Uterus (tissue), 4 donors: ENCODE data around the gene GALNT3. TPM values are rescaled to one million over a fixed set of nuclear protein-coding genes. Genes with fewer than 3 reads are reported as not detected.

Experiments used
- DNase-seq, 2 donors: peaks; one replicate each; pipeline ENCODE4 v3.0.0-alpha.2; 2019 to 2020
- H3K27ac ChIP-seq, 2 donors: fragments of 200-600 bp; sonication (generic); 1 replicate in 1 of 2; 2 replicates in 1 of 2; pipeline ENCODE4 v1.5.1; 2016 to 2018
- H3K27me3 ChIP-seq, 2 donors: fragments of 200-600 bp; sonication (generic); one replicate each; pipeline ENCODE4 v1.5.1; 2018 to 2019; ENCODE audit warnings: control low read depth in 1 of 2
- H3K36me3 ChIP-seq, 2 donors: fragments of 200-600 bp; sonication (generic); one replicate each; pipeline ENCODE4 v1.5.1; 2019; ENCODE audit warnings: control low read depth in 1 of 2
- H3K4me1 ChIP-seq, 2 donors: fragments of 200-600 bp; sonication (generic); one replicate each; pipeline ENCODE4 v1.5.1; 2018 to 2019; ENCODE audit warnings: control low read depth in 1 of 2
- H3K4me3 ChIP-seq, 2 donors: fragments of 200-600 bp; sonication (generic); 1 replicate in 1 of 2; 2 replicates in 1 of 2; pipeline ENCODE4 v1.5.1; 2018 to 2019; ENCODE audit warnings: mild to moderate bottlenecking in 1 of 2
- H3K9me3 ChIP-seq, 2 donors: fragments of 200-600 bp; sonication (generic); one replicate each; pipeline ENCODE4 v1.5.1; 2019; ENCODE audit warnings: control low read depth in 1 of 2
- POLR2A ChIP-seq, 2 donors: fragments of 450-650 bp; IDR thresholded peaks; one replicate each; pipeline ENCODE4 v1.6.1; 2016; ENCODE audit warnings: antibody characterized with exemption in 2 of 2, mild to moderate bottlenecking in 1 of 2, moderate library complexity in 1 of 2
- intact Hi-C: fragments of 100-400 bp; cut with DNase I; formaldehyde crosslinking; loops from one replicate; pipeline ENCODE4 v1.15.1; 2023; ENCODE audit warnings: low total_unique reads
- total RNA-seq, 4 donors: library from RNA; depleted of rRNA in 3 of 4; stranded (reverse); fragments of >200 nt in 3 of 4; gene quantifications; one replicate each; pipeline versions ENCODE4 v1.1.0 to v1.2.4, GENCODE V29; 2014 to 2023
- TF ChIP-seq, protein P1 (sequence below), 4 experiments: fragments of 200-600 bp in 2 of 4; fragments of 450-650 bp in 2 of 4; sonication (generic) in 2 of 4; IDR thresholded peaks; one replicate each; pipeline ENCODE4 v1.5.1; 2016 to 2019; ENCODE audit warnings: antibody characterized with exemption in 4 of 4, mild to moderate bottlenecking in 2 of 4, moderate library complexity in 1 of 4
- donor health status: DM: yes; HTN: yes; CAD: no.

The GALNT3 gene
- total RNA-seq, 4 donors from 2014 or later: 0.29 to 17.7 (median 1.6) TPM; not detected in 1

DNA sequence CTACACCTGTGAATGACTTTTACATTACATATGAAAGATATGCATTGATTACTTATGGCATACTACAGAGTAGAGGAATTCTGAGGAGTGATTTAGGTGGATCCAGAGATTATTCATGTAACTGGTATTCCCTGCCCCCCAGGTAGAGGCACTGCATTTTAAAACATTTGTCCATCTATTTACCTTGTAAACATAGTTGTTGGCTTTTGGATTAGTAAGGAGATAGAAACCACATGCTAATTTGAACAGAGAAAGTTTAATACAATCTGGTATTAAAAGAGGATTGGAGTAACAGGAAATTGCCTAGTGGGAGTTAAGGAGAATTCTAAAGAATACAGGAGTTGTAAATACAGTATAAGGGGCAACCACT is 15.9 kb downstream of the GALNT3 start:
- intact Hi-C loops: no loop called here
- H3K9me3 ChIP-seq: no peaks in the 10 kb centered on the region
- H3K4me3 ChIP-seq: no peak overlapping the region
- H3K4me1 ChIP-seq: no peaks in the 10 kb centered on the region
- no peaks in the 10 kb centered on the region for H3K27me3 ChIP-seq
- DNase-seq: no peak
- no peak for TF ChIP-seq POLR2A (IDR thresholded peaks at IDR 0.05)
- TF ChIP-seq, protein P1, sequence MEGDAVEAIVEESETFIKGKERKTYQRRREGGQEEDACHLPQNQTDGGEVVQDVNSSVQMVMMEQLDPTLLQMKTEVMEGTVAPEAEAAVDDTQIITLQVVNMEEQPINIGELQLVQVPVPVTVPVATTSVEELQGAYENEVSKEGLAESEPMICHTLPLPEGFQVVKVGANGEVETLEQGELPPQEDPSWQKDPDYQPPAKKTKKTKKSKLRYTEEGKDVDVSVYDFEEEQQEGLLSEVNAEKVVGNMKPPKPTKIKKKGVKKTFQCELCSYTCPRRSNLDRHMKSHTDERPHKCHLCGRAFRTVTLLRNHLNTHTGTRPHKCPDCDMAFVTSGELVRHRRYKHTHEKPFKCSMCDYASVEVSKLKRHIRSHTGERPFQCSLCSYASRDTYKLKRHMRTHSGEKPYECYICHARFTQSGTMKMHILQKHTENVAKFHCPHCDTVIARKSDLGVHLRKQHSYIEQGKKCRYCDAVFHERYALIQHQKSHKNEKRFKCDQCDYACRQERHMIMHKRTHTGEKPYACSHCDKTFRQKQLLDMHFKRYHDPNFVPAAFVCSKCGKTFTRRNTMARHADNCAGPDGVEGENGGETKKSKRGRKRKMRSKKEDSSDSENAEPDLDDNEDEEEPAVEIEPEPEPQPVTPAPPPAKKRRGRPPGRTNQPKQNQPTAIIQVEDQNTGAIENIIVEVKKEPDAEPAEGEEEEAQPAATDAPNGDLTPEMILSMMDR (IDR thresholded peaks at IDR 0.05): no peak
- H3K36me3 ChIP-seq: no peaks in the 10 kb centered on the region
- no peak overlapping the region for H3K27ac ChIP-seq

DNA sequence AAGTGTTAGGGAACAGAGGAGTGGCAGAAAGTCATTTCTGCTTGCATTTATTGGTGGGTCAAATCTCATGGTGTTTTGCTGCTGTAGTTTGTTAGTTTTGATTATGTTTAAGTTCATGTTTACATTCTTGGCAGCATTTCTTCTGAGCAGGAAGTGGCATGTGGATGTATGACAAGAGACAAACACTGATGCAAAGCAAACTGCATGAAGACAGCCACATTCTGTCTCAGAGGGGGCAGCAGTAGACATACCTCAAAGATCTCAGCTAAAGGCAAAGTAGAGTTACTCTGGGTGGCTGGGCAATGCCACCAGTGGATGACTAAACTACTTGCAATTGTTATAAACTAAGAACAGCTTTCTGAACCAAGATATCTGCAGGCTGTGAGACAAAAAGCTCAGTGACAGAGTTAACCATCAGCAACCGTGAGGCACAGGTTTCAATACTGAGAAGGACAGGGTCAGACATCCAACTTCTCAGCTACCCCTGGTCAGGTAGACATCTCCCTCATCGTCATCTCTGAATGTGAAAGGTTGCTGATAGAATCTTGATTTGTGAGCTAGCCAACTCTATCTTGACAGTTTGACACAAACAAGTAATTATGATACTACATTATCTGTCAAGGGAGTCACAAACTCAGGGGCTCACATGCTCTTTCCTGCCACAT is 16.4 kb downstream of the GALNT3 start:
- Histone ChIP-seq H3K27me3 (no peaks in the 10 kb centered on the region), H3K4me3 (no peak overlapping the region), H3K4me1 (no peaks in the 10 kb centered on the region), H3K27ac (no peak overlapping the region), H3K36me3 (no peaks in the 10 kb centered on the region), H3K9me3 (no peaks in the 10 kb centered on the region)
- intact Hi-C loops: no loop called here
- no peak for TF ChIP-seq POLR2A (IDR thresholded peaks at IDR 0.05)
- no peak for DNase-seq

DNA sequence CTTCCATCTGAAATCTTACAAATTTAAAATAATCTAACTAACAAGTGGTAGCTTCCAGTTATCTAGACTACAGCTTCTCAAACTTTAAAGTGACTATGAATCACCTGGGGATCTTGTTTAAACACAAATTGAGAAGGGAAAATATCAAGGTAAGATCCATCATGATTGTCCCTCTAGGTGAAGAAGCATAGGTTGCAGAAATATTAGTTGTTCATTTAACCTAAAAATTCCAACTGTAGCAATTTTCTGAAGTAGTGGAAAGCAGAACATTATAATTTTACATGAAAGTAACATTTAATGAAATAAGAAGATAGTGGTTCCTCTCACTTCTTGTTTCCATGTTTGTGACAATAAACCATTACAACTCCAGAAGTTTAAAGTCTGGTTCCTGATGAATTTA is 17.3 kb downstream of the GALNT3 start:
- H3K4me3 ChIP-seq: no peak overlapping the region
- H3K9me3 ChIP-seq: no peaks in the 10 kb centered on the region
- no peaks in the 10 kb centered on the region for H3K36me3 ChIP-seq
- no peaks in the 10 kb centered on the region for H3K4me1 ChIP-seq
- H3K27me3 ChIP-seq: no peaks in the 10 kb centered on the region
- intact Hi-C loops: no loop called here
- no peak for TF ChIP-seq POLR2A (IDR thresholded peaks at IDR 0.05)
- TF ChIP-seq, protein P1 (IDR thresholded peaks at IDR 0.05): no peak
- DNase-seq: no peak
- no peak overlapping the region for H3K27ac ChIP-seq

DNA sequence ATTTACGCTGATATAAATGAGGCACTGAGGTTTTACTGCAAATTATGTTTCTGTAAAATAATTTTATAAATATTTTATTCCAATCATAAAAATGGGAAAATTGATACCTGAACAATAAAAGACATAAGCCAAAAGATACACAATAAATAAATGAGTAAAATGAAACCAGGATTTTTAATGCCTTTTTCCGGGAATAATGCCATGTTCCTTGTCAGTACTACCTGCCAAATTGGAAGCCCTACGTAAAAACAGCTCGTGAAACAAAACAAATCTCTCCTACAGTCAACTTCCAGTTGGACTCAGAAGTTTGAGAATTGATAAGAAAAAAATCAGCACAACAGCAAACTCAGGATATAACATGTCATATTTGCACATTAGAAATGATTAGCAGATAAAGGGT is 18.0 kb downstream of the GALNT3 start:
- Histone ChIP-seq H3K4me3 (no peak overlapping the region), H3K36me3 (no peaks in the 10 kb centered on the region), H3K9me3 (no peaks in the 10 kb centered on the region), H3K27ac (no peak overlapping the region), H3K27me3 (no peaks in the 10 kb centered on the region), H3K4me1 (no peaks in the 10 kb centered on the region)
- TF ChIP-seq, protein P1 (IDR thresholded peaks at IDR 0.05): no peak
- no peak for TF ChIP-seq POLR2A (IDR thresholded peaks at IDR 0.05)
- intact Hi-C loops: no loop called here
- no peak for DNase-seq

DNA sequence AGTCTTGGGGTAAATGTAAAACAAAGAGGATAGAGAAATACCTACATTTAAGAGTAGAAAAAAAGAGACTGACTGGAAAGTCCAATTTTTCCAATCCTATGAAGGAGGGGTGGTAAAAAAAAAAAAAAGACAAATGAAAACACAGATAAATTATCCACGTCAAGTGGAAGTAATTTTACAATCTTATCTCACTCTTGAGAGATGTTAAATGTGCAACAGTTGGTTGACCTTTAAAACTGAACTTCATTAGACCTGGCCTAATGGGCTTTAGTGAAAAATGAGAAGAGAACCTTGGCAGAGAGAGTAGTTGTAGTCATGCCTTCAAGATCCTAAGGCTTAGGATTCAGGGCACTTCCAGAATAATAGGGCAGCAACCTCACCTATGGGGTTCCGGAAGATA is 20.4 kb downstream of the GALNT3 start:
- no peak for DNase-seq
- H3K4me1 ChIP-seq: no peaks in the 10 kb centered on the region
- H3K27me3 ChIP-seq: no peaks in the 10 kb centered on the region
- TF ChIP-seq, protein P1 (IDR thresholded peaks at IDR 0.05): no peak
- no peak for TF ChIP-seq POLR2A (IDR thresholded peaks at IDR 0.05)
- no peaks in the 10 kb centered on the region for H3K9me3 ChIP-seq
- H3K4me3 ChIP-seq: no peak overlapping the region
- H3K27ac ChIP-seq: no peak overlapping the region
- H3K36me3 ChIP-seq: no peaks in the 10 kb centered on the region
- intact Hi-C loops: no loop called here

DNA sequence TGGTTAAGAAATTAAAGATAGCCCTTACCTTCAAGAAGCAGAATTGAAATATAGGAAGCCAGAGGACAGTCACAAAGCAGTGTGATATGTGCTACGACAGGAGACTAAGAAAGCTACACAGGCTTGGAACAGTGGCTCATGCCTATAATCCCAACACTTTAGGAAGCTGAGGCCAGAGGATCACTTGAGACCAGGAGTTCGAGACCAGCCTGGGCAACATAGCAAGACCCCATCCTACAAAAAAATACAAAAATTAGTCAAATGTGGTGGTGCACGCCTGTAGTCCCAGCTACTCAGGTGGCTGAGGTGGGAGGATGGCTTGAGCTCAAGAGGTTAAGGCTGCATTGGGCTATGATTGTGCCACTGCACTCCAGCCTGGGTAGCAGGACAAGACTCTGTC is 21.9 kb downstream of the GALNT3 start:
- Histone ChIP-seq H3K36me3 (no peaks in the 10 kb centered on the region), H3K9me3 (no peaks in the 10 kb centered on the region), H3K27me3 (no peaks in the 10 kb centered on the region), H3K27ac (no peak overlapping the region), H3K4me1 (no peaks in the 10 kb centered on the region), H3K4me3 (no peak overlapping the region)
- intact Hi-C loops: no loop called here
- TF ChIP-seq, protein P1 (IDR thresholded peaks at IDR 0.05): no peak
- no peak for TF ChIP-seq POLR2A (IDR thresholded peaks at IDR 0.05)
- DNase-seq: no peak
